ENCODE results near the gene FBP2.
"Not testable (repeated sequence)": the region's sequence is repeated elsewhere in the genome, so short reads cannot be mapped to it uniquely, and the experiment has no call there.

FBP2 gene

DNA sequence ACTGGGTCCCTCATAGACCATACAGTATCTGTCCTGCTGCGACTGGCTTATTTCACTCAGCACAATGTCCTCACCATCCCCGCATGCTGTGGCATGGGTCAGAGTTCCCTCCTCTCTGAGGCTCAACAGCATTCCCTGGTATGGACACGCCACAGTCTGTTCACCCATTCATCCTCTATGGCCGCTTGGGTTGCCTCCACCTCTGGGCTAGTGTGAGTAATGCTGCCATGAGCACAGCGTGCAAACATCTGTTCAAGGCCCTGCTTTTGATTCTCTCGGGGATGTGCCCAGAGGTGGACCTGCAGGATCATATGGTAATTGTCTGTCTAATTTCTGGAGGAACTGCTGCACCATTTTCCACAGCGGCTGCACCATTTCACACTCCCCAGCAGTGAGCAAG is 5.5 kb upstream of the FBP2 start:
- H3K4me3 ChIP-seq (replicated peaks; ENCODE audit: low read depth, low read length), result no peak overlapping the region
- TF ChIP-seq, protein P1, sequence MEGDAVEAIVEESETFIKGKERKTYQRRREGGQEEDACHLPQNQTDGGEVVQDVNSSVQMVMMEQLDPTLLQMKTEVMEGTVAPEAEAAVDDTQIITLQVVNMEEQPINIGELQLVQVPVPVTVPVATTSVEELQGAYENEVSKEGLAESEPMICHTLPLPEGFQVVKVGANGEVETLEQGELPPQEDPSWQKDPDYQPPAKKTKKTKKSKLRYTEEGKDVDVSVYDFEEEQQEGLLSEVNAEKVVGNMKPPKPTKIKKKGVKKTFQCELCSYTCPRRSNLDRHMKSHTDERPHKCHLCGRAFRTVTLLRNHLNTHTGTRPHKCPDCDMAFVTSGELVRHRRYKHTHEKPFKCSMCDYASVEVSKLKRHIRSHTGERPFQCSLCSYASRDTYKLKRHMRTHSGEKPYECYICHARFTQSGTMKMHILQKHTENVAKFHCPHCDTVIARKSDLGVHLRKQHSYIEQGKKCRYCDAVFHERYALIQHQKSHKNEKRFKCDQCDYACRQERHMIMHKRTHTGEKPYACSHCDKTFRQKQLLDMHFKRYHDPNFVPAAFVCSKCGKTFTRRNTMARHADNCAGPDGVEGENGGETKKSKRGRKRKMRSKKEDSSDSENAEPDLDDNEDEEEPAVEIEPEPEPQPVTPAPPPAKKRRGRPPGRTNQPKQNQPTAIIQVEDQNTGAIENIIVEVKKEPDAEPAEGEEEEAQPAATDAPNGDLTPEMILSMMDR (IDR thresholded peaks at IDR 0.05; ENCODE audit: low read depth, low read length, missing control alignments), result no peak
- DNase-seq (ENCODE audit: extremely low read depth, low read depth), result no peak

DNA sequence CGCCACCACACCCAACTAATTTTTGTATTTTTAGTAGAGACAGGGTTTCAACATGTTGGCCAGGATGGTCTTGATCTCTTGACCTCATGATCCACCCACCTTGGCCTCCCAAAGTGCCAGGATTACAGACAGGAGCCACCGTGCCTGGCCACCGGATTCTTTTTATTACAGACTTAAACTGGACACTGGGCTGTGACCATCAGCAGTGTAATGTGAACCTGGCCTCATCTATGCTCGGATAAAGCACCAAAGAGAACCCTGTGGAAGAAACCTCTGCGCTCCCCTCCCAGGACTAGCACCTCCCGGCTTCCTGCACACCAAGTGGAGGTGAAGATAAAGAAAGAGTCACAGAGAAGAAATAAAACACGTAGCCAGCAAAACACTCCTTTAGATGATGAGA is 941 bp downstream of the FBP2 start:
- not testable (repeated sequence) for H3K4me3 ChIP-seq (replicated peaks; ENCODE audit: low read depth, low read length); DNase-seq (ENCODE audit: extremely low read depth, low read depth)

GRCh38 chr9:94591876-94592275 is 1.7 kb downstream of the FBP2 start:
- TF ChIP-seq, protein P1 (IDR thresholded peaks at IDR 0.05; ENCODE audit: low read depth, low read length, missing control alignments), result no peak
- H3K4me3 ChIP-seq (replicated peaks; ENCODE audit: low read depth, low read length), result no peak overlapping the region
- DNase-seq (ENCODE audit: extremely low read depth, low read depth), result no peak

DNA sequence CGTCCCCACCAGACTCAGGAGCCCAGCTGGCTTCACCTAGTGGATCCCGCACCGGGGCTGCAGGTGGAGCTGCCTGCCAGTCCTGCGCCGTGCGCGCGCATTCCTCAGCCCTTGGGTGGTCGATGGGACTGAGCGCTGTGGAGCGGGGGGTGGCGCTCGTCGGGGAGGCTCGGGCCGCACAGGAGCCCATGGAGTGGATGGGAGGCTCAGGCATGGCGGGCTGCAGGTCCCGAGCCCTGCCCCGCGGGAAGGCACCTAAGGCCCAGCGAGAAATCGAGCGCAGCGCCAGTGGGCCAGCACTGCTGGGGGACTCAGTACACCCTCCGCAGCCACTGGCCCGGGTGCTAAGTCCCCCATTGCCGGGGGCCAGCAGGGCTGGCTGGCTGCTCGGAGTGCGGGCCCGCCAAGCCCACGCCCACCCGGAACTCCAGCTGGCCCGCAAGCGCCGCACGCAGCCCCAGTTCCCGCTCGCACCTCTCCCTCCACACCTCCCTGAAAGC is 2.5 kb downstream of the FBP2 start:
- not testable (repeated sequence) for DNase-seq (ENCODE audit: extremely low read depth, low read depth); H3K4me3 ChIP-seq (replicated peaks; ENCODE audit: low read depth, low read length)

DNA sequence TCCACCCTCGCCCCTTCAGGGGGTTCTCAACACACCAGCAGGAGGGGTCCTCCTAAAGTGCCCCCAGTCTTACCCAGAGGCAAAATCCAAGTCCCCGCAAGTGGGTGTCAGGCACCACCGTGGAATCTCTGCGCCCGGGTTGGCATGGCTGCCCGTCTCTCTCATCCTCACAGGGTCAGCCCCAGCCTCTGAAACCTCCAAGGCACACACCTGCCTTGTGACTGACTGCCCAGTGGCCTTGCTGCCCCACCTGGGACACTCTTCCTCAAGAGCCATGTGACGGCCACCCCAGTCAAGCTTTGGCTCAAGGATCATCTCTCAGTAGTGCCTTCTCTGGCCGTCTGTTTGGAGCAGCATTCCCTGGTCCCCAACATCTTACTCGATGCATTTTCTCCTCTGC is 4.9 kb downstream of the FBP2 start:
- no peak for DNase-seq (ENCODE audit: extremely low read depth, low read depth)
- H3K4me3 ChIP-seq (replicated peaks; ENCODE audit: low read depth, low read length), result no peak overlapping the region
- TF ChIP-seq, protein P1 (IDR thresholded peaks at IDR 0.05; ENCODE audit: low read depth, low read length, missing control alignments), result no peak

- TF ChIP-seq, protein P1 (IDR thresholded peaks at IDR 0.05; ENCODE audit: low read depth, low read length, missing control alignments), result no peak
These were observed 6.8 kb downstream of the FBP2 start for GRCh38 chr9:94586814-94587213.

DNA sequence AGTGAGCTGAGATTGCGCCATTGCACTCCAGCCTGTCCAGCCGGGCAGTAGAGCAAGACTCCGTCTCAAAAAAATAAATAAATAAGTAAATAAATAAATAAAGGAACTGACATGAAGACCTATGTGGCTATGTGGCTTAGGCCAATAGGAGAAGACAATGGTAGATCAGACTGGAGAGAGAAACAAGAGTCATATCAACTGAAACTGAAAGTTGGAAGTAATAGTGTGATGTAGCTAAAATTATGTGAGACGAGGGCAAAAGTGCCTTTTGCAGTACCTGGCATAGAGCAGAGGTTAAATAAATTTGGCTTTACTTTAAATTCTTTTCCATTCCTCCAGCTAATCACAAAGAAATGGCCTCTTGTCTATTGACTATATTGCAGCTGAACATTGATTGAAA is 7.3 kb downstream of the FBP2 start:
- H3K4me3 ChIP-seq (replicated peaks; ENCODE audit: low read depth, low read length), result no peak overlapping the region
- TF ChIP-seq, protein P1 (IDR thresholded peaks at IDR 0.05; ENCODE audit: low read depth, low read length, missing control alignments), result no peak
- DNase-seq (ENCODE audit: extremely low read depth, low read depth), result no peak

More at GRCh38 chr9:94586814-94587213, 6.8 kb downstream of the FBP2 start:
- DNase-seq (ENCODE audit: extremely low read depth, low read depth), result no peak
- no peak overlapping the region for H3K4me3 ChIP-seq (replicated peaks; ENCODE audit: low read depth, low read length)

DNA sequence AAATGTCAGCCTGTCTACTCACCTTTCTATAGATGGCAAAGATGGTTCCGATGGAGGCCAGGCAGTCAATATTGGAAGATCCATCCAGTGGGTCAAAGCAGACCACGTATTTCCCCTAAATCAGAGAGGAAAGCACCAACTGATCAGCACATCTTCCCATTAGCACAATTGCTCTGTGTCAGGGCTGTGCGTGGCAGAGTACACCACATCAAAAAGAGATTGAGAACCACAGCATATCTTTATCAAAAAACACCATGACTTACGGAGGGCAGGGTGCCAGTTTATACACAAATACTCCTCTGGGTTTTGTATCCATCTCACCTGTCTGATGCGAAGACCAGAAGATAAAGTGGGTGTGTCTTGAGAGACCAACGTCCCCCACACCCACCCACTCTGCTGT is 9.1 kb downstream of the FBP2 start:
- TF ChIP-seq, protein P1 (IDR thresholded peaks at IDR 0.05; ENCODE audit: low read depth, low read length, missing control alignments), result no peak
- no peak for DNase-seq (ENCODE audit: extremely low read depth, low read depth)
- H3K4me3 ChIP-seq (replicated peaks; ENCODE audit: low read depth, low read length), result no peak overlapping the region
